Lung (tissue), 12 donors: Measurements from ENCODE around the gene MAP2. TPM values are rescaled to one million over a fixed set of nuclear protein-coding genes. Genes with fewer than 3 reads are reported as not detected.

Experiments
- ATAC-seq: fragments of 200-7000 bp; cut with Tn5 transposase; one replicate; pipeline ENCODE4 v1.9.1; 2020; ENCODE audit warnings: moderate number of reproducible peaks; ENCODE audit not compliant: insufficient read depth, low FRiP score
- DNase-seq, 3 donors: peaks; one replicate each; pipeline ENCODE4 v3.0.0-alpha.2; 2013 to 2017
- H3K27ac ChIP-seq, 2 donors: one replicate each; pipeline ENCODE4 v1.5.1; 2013; ENCODE audit warnings: mild to moderate bottlenecking in 2 of 2, moderate library complexity in 2 of 2, control low read depth in 1 of 2, inconsistent platforms in 1 of 2, low read depth in 1 of 2, low read length in 1 of 2
- H3K27me3 ChIP-seq, 3 donors: one replicate each; pipeline ENCODE4 v1.5.1; 2013; ENCODE audit warnings: low read length in 2 of 3; ENCODE audit not compliant: control insufficient read depth in 3 of 3, insufficient read depth in 3 of 3
- H3K36me3 ChIP-seq, 4 donors: one replicate each; pipeline ENCODE4 v1.5.1; 2013; ENCODE audit warnings: low read length in 4 of 4, mild to moderate bottlenecking in 1 of 4, moderate library complexity in 1 of 4; ENCODE audit not compliant: control insufficient read depth in 4 of 4, insufficient read depth in 4 of 4
- H3K4me1 ChIP-seq, 5 donors: one replicate each; pipeline ENCODE4 v1.5.1; 2013; ENCODE audit warnings: low read length in 5 of 5, mild to moderate bottlenecking in 2 of 5, moderate library complexity in 1 of 5; ENCODE audit not compliant: control insufficient read depth in 5 of 5, insufficient read depth in 5 of 5
- H3K4me3 ChIP-seq: one replicate; pipeline ENCODE4 v1.5.1; 2013; ENCODE audit warnings: mild to moderate bottlenecking, control low read depth, moderate library complexity
- H3K9ac ChIP-seq, 2 donors: one replicate each; pipeline ENCODE4 v1.5.1; 2013; ENCODE audit warnings: low read length in 2 of 2, control low read depth in 1 of 2; ENCODE audit not compliant: insufficient read depth in 1 of 2
- H3K9me3 ChIP-seq, 4 donors: one replicate each; pipeline ENCODE4 v1.5.1; 2013; ENCODE audit warnings: low read length in 3 of 4, mild to moderate bottlenecking in 1 of 4, moderate library complexity in 1 of 4; ENCODE audit not compliant: control insufficient read depth in 4 of 4, insufficient read depth in 3 of 4
- WGBS, 2 donors: extraction: QIAGEN DNeasy Blood & Tissue Kit; methylation state at CpG; one replicate each; pipeline ENCODE4 v1.1.7; 2013; 5-methylcytosine and 5-hydroxymethylcytosine counted together
- polyA plus RNA-seq, 2 donors: library from polyadenylated mRNA; stranded (reverse); fragments of 200-250 nt; gene quantifications; one replicate each; pipeline ENCODE4 v1.2.1, GENCODE V29; 2013
- total RNA-seq, 2 donors: library from RNA; depleted of rRNA in 1 of 2; stranded (reverse); fragments of >200 nt in 1 of 2; gene quantifications; one replicate each; pipeline ENCODE4 v1.2.1, GENCODE V29; 2014 to 2021
- TF ChIP-seq, protein P1 (sequence below): IDR thresholded peaks from 2 replicates; pipeline ENCODE4 v1.5.1; 2012; ENCODE audit warnings: mild to moderate bottlenecking; ENCODE audit errors: control extremely low read depth, extremely low read depth
- donor health status: control.
- donor health status: control.
- donor health status: Bipolar disorder and iron deficiency.
- donor health status: healthy.
- donor health status: DM: yes; HTN: yes; CAD: no.

MAP2 gene
- total and polyA plus RNA-seq, 4 donors = 6.5 to 18.7 (median 9.6) TPM

DNA sequence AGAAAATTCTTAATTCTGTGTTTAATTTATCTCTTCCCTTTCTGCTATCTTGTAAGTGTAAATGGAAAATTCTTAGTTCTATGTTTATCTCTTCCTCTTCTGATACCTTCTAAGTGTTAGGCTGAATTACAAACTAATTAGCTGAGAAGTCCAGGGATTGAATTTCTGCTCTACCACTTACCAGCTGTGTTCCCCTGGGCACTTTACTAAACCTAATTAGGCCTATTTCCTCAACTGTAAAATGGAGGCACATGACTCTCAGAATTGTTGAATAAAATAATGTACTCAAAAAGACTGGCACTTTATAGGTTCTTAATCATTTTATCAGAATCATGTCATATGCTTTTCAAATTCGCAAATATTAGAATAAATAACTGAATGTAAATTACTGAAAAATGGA lies 146.3 kb downstream of the MAP2 start:
- WGBS, 2 donors = 92% methylated on average over 1 of the region's 1 CpG
- Histone ChIP-seq H3K4me3 (no peak overlapping the region), H3K27me3 (no peaks in the 10 kb centered on the region), H3K36me3 (no peaks in the 10 kb centered on the region), H3K9me3 (no peaks in the 10 kb centered on the region), H3K27ac (no peak overlapping the region), H3K9ac (no peak overlapping the region), H3K4me1 (no peaks in the 10 kb centered on the region)
- TF ChIP-seq, protein P1, sequence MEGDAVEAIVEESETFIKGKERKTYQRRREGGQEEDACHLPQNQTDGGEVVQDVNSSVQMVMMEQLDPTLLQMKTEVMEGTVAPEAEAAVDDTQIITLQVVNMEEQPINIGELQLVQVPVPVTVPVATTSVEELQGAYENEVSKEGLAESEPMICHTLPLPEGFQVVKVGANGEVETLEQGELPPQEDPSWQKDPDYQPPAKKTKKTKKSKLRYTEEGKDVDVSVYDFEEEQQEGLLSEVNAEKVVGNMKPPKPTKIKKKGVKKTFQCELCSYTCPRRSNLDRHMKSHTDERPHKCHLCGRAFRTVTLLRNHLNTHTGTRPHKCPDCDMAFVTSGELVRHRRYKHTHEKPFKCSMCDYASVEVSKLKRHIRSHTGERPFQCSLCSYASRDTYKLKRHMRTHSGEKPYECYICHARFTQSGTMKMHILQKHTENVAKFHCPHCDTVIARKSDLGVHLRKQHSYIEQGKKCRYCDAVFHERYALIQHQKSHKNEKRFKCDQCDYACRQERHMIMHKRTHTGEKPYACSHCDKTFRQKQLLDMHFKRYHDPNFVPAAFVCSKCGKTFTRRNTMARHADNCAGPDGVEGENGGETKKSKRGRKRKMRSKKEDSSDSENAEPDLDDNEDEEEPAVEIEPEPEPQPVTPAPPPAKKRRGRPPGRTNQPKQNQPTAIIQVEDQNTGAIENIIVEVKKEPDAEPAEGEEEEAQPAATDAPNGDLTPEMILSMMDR = no peak
- ATAC-seq (no peak), DNase-seq (no peak)

DNA sequence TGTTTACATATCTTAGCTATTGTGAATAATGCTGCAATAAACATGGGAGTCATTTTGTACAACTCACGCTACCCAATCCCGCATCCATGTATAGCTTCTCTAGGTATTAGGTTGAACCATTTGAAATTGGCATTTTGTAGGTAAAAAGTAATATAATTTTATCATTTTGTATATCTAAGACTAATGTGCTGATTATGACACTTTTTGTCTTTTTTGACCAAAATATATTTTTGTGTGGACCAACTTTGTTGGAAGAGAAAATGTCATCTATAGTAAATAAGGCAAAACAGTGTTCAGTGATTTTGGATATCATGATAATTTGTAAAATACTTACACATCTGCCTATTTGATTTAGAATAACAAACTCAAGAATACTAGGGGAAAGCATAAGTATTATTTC lies 150.7 kb downstream of the MAP2 start:
- TF ChIP-seq, protein P1 = no peak
- Histone ChIP-seq H3K36me3 (no peaks in the 10 kb centered on the region), H3K9ac (no peak overlapping the region), H3K27me3 (no peaks in the 10 kb centered on the region), H3K9me3 (no peaks in the 10 kb centered on the region), H3K27ac (no peak overlapping the region), H3K4me3 (no peak overlapping the region), H3K4me1 (peaks cover 0 to 4% (median 0%) of the 10 kb centered on the region in 5 donors)
- DNase-seq = no peak
- no peak for ATAC-seq
- WGBS, 2 donors = 97 to 98% methylated on average over 2 of the region's 2 CpGs

DNA sequence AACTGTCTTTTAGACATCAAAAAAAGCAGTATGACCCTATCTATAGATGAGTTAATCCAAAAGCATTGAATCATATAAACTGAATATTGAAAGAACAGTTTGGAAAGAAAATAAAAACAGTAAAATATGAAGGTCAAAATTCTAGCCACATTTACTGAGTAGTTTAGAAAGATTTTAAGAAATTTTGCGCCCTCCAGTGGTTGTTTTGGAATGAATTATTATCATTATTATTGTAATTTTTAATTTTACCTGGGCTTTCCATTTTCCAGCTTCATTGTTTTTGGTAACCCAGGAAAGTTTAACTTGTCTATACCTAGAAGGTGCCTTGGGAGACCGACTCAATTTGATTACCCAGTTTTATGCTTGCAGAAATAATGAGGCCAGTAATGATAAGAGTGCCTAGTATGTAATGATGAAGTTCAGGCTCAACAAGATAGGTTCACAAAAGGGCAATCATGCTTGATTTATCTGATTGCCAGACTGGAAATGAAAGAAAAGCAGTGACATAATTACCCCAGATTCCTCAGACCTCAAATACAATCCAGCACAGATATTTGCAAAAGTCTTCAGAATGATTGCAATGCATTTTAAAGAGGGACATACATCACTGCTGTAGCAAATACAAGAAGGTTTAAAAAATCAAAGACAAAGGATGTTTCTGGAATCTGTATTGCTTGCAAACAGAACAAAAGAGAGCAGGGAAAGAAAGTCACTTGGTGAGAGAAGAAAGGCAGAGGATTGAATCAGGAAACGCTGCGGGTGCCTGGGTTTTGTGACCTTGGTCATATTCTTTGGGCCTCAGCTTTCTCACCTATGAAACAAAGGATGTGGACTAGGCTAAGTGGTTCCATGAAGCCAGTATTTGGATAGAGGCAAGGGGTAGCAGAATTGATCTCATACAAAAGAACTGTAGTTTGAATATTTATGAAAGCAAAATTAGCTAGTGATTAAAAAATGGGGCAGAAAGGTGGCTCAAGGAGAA lies 153.8 kb downstream of the MAP2 start:
- TF ChIP-seq, protein P1 = no peak
- Histone ChIP-seq H3K4me1 (peaks cover 0 to 4% (median 0%) of the 10 kb centered on the region in 5 donors), H3K4me3 (no peak overlapping the region), H3K27me3 (no peaks in the 10 kb centered on the region), H3K36me3 (no peaks in the 10 kb centered on the region), H3K9me3 (no peaks in the 10 kb centered on the region), H3K27ac (no peak overlapping the region), H3K9ac (no peak overlapping the region)
- peak in 2 of 3 donors; percentile 11 to 32 for DNase-seq
- ATAC-seq = no peak
- 71 to 74% methylated on average over 4 of the region's 4 CpGs for WGBS, 2 donors
